Adrenal gland (tissue), 5 donors: Measurements from ENCODE around the gene CLIP2.
"Not testable (repeated sequence)": the region's sequence is repeated elsewhere in the genome, so short reads cannot be mapped to it uniquely, and the experiment has no call there.

ENCODE experiments used
- POLR2A ChIP-seq, 2 donors: fragments of 450-650 bp; IDR thresholded peaks; one replicate each; pipeline ENCODE4 v1.6.1; 2017; ENCODE audit warnings: antibody characterized with exemption in 2 of 2, mild to moderate bottlenecking in 2 of 2, moderate library complexity in 1 of 2
- TF ChIP-seq, protein P1 (sequence below), 6 experiments: fragments of 450-650 bp in 4 of 6; fragments of 200-600 bp in 2 of 6; sonication (generic) in 1 of 6; IDR thresholded peaks; 1 replicate in 5 of 6; 2 replicates in 1 of 6; pipeline versions ENCODE4 v1.5.1 to v1.8.0; 2016 to 2021; ENCODE audit warnings: antibody characterized with exemption in 6 of 6, mild to moderate bottlenecking in 2 of 6, moderate library complexity in 1 of 6
- donor health status: DM: no; HTN: no; CAD: no.

DNA sequence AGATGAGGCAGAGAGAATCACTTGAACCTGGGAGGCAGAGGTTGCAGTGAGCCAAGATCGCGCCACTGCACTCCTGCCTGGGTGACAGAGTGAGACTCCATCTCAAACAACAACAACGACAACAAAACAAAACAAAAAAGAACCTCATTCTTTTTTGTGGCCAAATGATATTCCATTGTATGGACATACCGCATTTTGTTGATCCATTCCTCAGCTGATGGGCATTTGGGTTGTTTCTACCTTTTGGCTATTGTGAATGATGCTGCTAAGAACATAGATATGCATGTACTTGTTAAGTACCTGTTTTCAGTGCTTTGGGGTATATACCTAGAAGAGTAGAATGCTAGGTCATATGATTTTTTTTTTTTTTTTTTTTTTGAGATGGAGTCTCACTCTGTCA lies 94.9 kb downstream of the CLIP2 start:
- TF ChIP-seq, protein P1, sequence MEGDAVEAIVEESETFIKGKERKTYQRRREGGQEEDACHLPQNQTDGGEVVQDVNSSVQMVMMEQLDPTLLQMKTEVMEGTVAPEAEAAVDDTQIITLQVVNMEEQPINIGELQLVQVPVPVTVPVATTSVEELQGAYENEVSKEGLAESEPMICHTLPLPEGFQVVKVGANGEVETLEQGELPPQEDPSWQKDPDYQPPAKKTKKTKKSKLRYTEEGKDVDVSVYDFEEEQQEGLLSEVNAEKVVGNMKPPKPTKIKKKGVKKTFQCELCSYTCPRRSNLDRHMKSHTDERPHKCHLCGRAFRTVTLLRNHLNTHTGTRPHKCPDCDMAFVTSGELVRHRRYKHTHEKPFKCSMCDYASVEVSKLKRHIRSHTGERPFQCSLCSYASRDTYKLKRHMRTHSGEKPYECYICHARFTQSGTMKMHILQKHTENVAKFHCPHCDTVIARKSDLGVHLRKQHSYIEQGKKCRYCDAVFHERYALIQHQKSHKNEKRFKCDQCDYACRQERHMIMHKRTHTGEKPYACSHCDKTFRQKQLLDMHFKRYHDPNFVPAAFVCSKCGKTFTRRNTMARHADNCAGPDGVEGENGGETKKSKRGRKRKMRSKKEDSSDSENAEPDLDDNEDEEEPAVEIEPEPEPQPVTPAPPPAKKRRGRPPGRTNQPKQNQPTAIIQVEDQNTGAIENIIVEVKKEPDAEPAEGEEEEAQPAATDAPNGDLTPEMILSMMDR (IDR thresholded peaks at IDR 0.05): not testable (repeated sequence)
- TF ChIP-seq POLR2A (IDR thresholded peaks at IDR 0.05): not testable (repeated sequence)
